ENCODE measurements around the gene IRF2BP2.

IRF2BP2 gene

DNA sequence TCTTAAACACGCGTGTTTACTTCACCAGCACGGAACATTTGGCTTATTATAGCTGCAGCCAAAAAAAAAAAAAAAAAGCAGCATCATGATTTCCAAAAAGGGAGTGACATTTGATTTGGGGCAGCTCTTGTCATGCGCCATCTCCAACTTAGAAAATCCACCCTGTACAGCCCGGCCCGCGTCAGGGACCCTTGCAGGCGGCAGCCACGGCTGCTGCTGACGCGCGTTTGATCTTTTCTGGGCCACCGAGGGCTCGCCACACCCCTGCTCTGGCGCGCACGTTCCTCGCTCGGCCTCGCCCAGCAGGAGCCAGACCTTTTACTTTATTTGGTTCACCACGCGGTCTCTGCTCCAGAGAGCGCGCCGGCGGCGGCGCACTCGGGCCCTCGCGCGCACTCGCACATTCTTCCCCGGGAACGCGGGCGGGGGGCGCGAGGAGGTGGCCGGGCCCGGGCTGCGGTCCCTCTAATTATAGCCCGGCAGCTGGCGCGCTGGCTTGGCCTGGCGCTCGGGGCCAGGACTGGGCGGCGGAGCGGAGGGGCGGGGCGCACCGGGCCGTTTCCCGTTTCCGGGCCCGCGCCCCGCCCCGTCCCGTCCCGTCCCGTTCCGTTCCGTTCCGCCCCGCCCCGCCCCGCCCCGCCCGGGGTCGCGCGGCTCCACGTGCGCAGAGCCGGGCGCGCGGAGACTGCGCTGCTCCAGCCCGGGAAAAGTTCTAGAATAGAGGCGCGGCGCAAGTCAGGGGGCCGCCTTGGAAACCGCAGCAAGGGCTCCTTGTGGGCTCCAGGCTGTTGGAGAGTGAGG is 10.2 kb downstream of the IRF2BP2 start (continued):
- no peak for TF ChIP-seq ZNF488 (tag by site-specific recombination; IDR thresholded peaks at IDR 0.05)
- no peak for TF ChIP-seq ZFP41 (tag by site-specific recombination; IDR thresholded peaks at IDR 0.05; ENCODE audit: borderline replicate concordance)
- no peak for TF ChIP-seq PRDM1 (tag by site-specific recombination; IDR thresholded peaks at IDR 0.05)
- TF ChIP-seq ZNF514 (tag by site-specific recombination; IDR thresholded peaks at IDR 0.05), result no peak
- no peak for TF ChIP-seq ZNF792 (tag by site-specific recombination; IDR thresholded peaks at IDR 0.05)
- TF ChIP-seq HOXD13 (CRISPR knock-in tag; IDR thresholded peaks at IDR 0.05; ENCODE audit: borderline replicate concordance), result no peak
- no peak for TF ChIP-seq ZNF513 (tag by site-specific recombination; IDR thresholded peaks at IDR 0.05)
- no peak; the same call in 1 of the 2 replicates for TF ChIP-seq KLF9 (tag by site-specific recombination; IDR thresholded peaks at IDR 0.05; ENCODE audit: low read depth)
- peak; percentile 95 for TF ChIP-seq ZNF341 (tag by site-specific recombination; IDR thresholded peaks at IDR 0.05; ENCODE audit: low read depth)
- TF ChIP-seq ZNF843 (tag by site-specific recombination; IDR thresholded peaks at IDR 0.05), result peak; percentile 68; the same call in 1 of the 2 replicates
- no peak for TF ChIP-seq ZBTB7A (tag by site-specific recombination; IDR thresholded peaks at IDR 0.05; ENCODE audit: low read depth)
- TF ChIP-seq ZNF677 (tag by site-specific recombination; IDR thresholded peaks at IDR 0.05), result peak; percentile 32; the same call in 1 of the 2 replicates
- no peak for TF ChIP-seq ZNF830 (tag by site-specific recombination; IDR thresholded peaks at IDR 0.05; ENCODE audit: low read depth)
- TF ChIP-seq HOXC10 (CRISPR knock-in tag; IDR thresholded peaks at IDR 0.05), result no peak
- TF ChIP-seq ZIC2 (tag by site-specific recombination; IDR thresholded peaks at IDR 0.05), result peak; percentile 92
- no peak for TF ChIP-seq ZNF707 (tag by site-specific recombination; IDR thresholded peaks at IDR 0.05)
- no peak for TF ChIP-seq ZNF426 (tag by site-specific recombination; IDR thresholded peaks at IDR 0.05)
- no peak for TF ChIP-seq MEIS1 (CRISPR knock-in tag; IDR thresholded peaks at IDR 0.05; ENCODE audit: borderline replicate concordance)
- no peak for TF ChIP-seq ZNF623 (tag by site-specific recombination; IDR thresholded peaks at IDR 0.05)
- 0 out of 2 replicates have a peak, but pooled peaks have one; percentile 78 for TF ChIP-seq KLF17 (tag by site-specific recombination; IDR thresholded peaks at IDR 0.05)
- TF ChIP-seq ZNF558 (tag by site-specific recombination; IDR thresholded peaks at IDR 0.05), result 0 out of 2 replicates have a peak, but pooled peaks have one; percentile 39
- TF ChIP-seq ZNF366 (tag by site-specific recombination; conservative IDR thresholded peaks at IDR 0.05), result no peak
- TF ChIP-seq ZFP37 (tag by site-specific recombination; IDR thresholded peaks at IDR 0.05), result 0 out of 2 replicates have a peak, but pooled peaks have one; percentile 45
- peak; percentile 88 for TF ChIP-seq ZBTB48 (tag by site-specific recombination; IDR thresholded peaks at IDR 0.05)
- TF ChIP-seq ZNF2 (tag by site-specific recombination; IDR thresholded peaks at IDR 0.05), result peak; percentile 80
- no peak for TF ChIP-seq PRDM4 (tag by site-specific recombination; IDR thresholded peaks at IDR 0.05)
- peak; percentile 98 for TF ChIP-seq ZNF335 (tag by site-specific recombination; conservative IDR thresholded peaks at IDR 0.05)
- no peak for TF ChIP-seq ZNF302 (tag by site-specific recombination; IDR thresholded peaks at IDR 0.05; ENCODE audit: low read depth)
- TF ChIP-seq ZNF530 (tag by site-specific recombination; IDR thresholded peaks at IDR 0.05; ENCODE audit: low read depth), result no peak
- no peak for TF ChIP-seq SETDB1 (IDR thresholded peaks at IDR 0.05; ENCODE audit: insufficient read length, low read length)
- peak; percentile 52 for TF ChIP-seq KLF16 (tag by site-specific recombination; IDR thresholded peaks at IDR 0.05)
- TF ChIP-seq GLI4 (tag by site-specific recombination; IDR thresholded peaks at IDR 0.05), result no peak
- no peak for TF ChIP-seq SALL2 (tag by site-specific recombination; IDR thresholded peaks at IDR 0.05; ENCODE audit: borderline replicate concordance)
- TF ChIP-seq ZEB2 (tag by site-specific recombination; IDR thresholded peaks at IDR 0.05), result peak; percentile 92
- no peak for TF ChIP-seq ZNF664 (tag by site-specific recombination; IDR thresholded peaks at IDR 0.05)

Measured in HEK293 (cell line).